HG02763 (cell line): ENCODE results near the gene CELF5.
"Not testable (repeated sequence)": the region's sequence is repeated elsewhere in the genome, so short reads cannot be mapped to it uniquely, and the experiment has no call there.

Experiments
- ATAC-seq: cut with Tn5 transposase; IDR thresholded peaks from one replicate; pipeline ENCODE4 v1.9.1; 2021; ENCODE audit warnings: mild to moderate bottlenecking, moderate library complexity; ENCODE audit not compliant: unreplicated experiment

CELF5 gene

GRCh38 chr19:3270902-3271301, 46.4 kb downstream of the CELF5 start:
- ATAC-seq, result no peak

DNA sequence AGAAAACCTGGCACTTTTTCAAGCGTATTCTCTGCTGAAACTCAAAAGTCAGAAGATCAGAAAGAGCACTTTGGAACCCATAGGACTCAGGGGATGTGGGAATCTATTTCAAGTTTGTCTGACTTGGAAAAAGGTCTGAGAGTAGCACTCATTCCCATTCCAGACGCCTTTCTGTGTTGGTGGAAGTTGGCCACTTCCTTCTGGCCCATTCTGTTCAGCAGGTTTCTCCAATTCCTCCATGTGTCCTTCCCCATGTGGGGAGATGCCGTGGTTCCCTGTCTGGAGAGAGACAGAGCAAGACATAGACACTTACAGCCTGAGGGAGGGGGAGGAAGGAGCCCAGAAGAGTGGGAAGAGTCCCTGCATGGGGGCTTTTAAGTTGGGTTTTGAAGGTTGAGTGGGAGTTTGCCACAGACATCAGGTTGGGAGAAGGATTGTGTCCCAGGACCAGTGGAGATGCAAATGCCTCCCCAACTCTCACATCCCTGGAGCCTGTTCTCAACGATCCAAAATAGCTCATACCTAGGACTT, 48.0 kb downstream of the CELF5 start:
- ATAC-seq, result no peak

DNA sequence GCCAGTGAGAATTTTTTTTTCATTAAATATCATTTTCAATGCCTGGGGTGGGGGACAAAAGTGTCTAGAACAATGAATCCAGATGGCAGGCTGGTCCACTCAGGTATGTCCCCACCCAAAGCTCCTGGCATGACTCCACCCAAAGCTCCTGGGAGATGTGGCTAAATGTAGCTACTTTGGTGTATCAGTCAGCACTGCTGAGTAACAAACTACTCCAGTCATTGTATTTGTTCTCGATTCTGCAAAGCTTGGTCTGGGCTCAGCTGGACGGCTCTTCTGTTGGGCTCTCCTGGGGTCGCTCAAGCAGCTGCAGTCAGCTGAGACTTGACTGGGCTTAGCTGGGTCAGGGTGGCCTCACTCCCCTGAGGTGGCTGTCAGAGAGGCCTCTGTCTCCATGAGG, 48.5 kb downstream of the CELF5 start:
- no peak for ATAC-seq

DNA sequence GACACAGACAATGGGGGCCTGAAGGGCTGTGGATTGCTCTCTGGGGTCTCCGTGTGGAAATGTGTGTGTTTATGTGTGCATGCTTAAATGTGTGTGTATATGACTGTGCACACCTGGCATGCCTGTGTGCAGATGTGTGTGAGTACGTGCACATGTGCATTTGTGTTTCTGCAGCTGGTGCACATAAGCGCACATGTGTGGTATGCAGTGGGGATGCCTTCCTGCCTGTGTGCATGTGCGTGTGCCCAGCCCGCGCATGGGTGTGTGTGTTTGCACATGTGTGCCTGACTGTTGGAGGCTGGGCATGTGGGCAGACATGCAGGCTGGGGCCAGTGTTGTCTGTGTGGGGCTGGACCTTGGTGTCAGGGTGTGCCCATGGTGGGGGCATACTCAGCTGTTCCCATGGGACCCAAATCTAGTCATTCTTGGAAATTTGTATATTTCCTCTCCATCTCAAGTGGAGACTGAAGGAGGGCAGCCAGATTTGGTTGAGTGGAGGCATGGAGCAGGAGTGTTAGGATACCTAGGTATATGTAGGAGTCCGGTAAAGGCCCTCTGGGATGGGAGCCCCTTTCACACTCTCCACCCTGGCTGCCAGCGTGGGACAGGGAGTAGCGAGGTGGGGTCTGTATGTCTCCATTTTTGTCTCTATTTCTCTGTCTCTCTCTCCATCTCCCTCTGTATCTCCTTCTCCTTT, 49.9 kb downstream of the CELF5 start:
- no peak for ATAC-seq

DNA sequence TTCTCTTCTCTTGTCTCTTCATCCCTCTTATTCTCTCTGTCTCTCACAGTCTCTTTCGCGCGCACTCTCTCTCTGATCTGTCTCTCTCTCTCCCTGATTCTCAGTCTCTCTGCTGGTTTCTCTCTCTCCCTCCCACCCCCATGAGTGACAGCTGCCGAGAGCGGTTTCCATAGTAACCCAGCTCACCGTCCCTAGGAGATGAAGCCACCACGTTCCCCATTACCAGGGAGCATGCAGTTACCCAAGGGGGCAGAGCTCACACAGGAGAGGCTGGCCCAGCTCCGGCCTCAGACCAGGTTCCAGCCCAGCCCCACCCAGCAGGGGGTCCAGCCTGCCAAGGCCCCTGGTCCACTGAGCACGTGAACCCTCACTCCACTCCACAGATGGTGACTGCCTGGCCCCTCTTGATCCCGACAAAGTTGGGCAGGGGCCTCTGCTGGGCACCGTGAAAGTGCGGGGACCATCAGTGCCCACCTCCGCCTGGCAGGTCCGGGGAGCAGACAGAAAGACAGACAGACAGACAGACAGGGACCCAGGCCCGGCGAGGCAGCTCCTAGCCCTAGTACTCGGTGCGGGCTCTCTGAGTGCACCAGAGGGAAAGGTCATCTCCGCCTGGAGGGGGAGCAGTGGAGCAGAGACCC, 50.6 kb downstream of the CELF5 start:
- ATAC-seq, result no peak

DNA sequence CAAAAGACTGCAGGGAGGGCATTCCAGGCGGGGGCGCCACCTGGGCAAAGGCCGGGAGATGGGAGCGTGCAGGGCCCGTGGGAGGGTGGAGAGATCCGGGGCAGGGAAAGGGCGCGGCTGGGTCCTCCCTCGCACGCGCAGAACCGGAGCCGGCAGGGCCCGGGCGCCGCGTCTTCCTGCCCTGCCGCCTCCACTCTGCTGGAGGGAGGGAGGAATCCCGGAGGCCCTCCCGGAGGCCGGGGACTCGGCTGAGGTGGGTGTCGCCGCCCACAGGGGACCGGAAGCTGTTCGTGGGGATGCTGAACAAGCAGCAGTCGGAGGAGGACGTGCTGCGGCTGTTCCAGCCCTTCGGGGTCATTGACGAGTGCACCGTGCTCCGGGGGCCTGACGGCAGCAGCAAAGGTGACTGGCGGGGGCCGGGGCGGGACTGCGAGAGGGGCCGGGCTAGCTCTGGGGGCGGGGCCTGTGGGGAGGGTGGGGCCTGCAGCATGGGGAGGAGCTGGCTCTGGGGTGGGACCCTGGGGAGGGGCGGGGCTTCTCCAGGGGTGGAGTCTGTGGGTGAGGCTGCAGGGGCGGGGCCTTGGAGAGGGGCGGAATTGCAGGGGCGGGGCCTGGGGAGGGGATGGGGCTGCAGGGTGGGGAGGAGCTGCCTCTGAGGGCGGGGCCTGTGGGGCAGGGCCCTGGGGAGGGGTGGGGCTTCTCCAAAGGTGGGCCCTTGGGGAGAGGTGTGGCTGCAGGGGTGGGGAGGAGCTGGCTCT, 51.3 kb downstream of the CELF5 start:
- no peak for ATAC-seq

DNA sequence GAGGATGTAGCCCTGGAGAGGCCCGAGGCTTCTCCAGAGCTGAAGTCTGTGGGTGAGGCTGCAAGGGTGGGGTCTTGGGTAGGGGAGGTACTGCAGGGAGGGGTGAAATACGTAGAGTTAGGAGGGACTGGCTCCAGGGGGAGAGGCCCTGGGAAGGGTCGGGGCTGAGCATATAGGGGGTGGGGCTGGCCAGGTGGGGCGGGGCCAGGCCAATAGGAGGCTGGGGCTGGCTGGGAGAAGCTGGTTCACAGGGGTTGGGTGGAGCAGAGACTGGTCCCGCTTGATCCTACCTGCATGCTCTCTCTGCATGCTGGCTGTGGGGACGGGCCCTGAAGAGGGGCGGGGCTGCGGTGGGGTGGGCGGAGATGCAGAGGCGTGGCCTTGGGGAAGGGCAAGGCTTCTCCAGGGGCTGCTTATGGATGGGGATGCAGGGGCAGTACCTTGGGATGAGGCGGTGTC, 51.9 kb downstream of the CELF5 start:
- ATAC-seq, result no peak

DNA sequence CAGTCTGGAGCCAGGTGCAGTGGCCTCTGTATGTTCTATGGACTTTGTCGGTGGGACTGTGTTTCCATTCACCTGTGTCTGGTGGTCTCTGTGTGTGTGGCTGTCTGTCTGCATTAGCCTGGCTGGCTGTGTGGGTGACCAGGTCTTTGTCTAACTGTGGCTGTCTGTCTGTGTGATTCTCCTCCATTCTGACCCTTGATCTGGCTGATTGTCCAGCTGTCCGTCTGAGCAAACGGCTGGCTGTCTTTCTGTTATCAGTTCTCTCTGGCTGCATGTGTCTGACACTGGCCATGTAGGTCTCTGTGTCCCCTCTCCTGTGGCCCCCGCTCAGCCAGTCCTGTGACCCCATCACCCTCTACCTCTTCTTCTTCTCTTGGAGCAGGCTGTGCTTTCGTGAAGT, 53.2 kb downstream of the CELF5 start:
- no peak for ATAC-seq

GRCh38 chr19:3278294-3278693, 53.8 kb downstream of the CELF5 start:
- no peak for ATAC-seq

- no peak for ATAC-seq
Measured at GRCh38 chr19:3278749-3279148, 54.3 kb downstream of the CELF5 start.

GRCh38 chr19:3279306-3279705, 54.8 kb downstream of the CELF5 start:
- ATAC-seq, result no peak

DNA sequence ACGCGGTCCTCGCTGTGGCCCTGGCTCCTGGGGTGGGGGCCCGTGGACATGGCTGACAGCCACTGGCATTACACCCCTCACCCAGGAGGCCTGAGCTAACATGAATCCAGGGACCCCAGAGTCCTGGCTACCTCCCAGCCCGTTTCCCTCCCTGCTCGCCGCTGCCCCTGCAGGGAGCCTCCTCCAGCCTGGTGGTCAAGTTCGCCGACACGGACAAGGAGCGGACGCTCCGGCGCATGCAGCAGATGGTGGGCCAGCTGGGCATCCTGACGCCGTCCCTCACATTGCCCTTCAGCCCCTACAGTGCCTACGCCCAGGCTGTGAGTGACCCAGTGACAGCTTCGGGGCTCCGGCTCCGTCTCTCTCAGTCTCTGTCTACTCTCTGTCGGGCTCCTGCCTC, 56.6 kb downstream of the CELF5 start:
- no peak for ATAC-seq

DNA sequence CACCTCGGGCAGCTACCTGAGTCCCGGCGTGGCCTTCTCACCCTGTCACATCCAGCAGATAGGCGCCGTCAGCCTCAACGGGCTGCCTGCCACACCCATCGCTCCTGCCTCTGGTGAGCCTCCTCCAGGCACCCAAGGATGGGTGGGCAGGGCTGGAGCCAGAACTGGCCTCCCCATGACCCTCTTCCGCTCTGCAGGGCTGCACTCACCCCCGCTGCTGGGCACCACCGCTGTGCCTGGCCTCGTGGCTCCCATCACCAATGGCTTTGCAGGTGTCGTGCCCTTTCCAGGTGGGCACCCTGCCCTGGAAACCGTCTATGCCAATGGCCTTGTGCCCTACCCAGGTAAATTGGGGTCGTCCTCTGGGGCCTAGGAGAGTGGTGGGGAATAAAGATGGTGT, 57.7 kb downstream of the CELF5 start:
- no peak for ATAC-seq

DNA sequence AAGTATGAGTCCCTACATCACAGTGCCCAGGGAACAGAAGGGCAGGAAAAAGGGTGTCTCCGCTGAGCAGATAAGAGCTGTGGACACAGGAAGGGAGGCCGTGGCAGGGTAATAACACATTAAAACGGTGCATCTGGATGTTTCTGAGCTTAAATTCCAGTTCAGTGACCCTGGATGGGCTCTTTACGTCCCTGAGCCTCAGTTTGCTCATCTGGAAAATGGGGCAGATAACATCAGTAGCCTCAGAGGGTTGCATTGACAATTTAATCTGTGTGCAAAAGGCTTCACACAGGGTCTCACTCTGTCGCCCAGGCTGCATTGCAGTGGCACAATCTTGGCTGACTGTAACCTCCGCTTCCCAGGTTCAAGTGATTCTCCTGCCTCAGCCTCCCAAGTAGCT, 58.1 kb downstream of the CELF5 start:
- no peak for ATAC-seq

DNA sequence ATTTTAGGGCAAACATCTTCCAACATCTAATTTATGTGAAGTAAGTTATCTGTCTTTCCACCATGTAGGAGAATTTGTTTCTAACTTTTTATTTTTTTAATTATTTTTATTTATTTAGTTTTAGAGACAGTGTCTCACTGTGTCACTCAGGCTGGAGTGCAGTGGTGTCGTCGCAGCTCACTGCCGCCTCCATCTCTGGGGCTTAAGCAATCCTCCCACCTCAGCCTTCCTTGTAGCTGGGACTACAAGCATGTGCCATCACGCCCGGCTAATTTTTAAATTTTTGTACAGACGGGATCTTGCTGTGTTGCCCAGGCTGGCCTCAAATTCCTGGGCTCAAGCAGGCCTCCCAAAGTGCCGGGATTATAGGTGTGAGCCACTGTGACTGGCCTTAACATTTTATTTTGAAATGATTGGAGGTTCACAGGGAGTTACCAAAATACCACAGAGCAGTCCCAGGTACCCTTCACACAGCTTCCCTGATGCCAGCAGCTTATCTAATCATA, 58.8 kb downstream of the CELF5 start:
- no peak for ATAC-seq

DNA sequence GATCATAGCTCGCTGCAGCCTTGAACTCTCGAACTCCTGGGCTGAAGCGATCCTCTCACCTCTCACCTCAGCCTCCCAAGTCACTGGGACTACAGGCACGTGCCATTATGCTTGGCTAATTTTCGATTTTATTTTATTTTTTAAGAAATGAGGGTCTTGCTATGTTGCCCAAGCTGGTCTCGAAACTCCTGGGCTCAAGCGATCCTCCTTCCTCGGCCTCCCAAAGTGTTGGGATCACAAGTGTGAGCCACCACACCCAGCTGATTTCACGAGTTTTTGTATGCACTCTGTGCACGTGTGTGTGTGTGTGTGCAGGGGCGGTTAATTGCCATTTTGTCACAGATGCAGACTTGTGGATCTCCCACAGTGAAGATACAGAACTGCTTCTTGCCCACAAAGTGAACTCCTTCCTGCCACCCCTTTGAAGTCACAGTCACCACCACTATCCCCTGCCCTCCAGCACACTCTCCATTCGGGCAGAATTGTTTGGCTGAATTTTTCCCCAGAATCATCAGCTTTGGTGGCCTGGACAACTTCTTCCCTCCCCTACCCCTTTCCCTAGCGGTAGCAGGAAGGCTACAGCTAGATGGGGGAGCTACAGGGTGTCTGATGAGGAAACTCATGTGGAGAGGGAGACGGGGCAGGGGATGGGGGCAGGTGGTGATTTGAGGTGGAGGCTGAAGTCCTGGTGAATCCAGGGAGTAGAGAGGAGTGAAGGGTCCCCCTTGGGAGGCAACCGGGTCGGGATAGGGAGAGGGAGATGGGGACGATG, 59.6 kb downstream of the CELF5 start:
- no peak for ATAC-seq

- no peak for ATAC-seq
Measured at GRCh38 chr19:3284759-3285646, 60.5 kb downstream of the CELF5 start.

DNA sequence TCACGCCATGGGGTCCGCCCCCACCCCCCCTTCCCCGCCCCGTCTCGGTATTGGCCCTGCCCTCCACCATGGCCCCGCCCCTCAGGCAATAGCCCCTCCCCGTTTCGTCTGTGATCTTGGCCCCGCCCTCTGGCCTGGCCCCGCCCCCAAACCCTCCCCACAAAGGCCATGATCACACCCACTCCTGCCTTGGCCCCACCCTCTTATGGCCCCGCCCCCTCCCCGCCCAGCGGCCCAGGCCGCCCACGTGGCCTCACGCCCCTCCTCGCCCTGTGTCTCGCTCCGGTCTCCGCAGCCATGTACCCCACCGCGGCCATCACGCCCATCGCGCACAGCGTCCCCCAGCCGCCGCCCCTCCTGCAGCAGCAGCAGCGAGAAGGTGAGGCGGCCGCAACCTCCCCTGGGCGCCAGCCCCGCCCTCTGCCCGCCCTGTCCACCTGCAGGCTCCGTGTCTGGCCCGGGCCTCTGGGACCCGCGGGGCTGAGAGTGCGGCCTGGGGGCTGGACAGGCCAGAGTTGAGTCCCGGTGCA, 61.3 kb downstream of the CELF5 start:
- ATAC-seq, result no peak

DNA sequence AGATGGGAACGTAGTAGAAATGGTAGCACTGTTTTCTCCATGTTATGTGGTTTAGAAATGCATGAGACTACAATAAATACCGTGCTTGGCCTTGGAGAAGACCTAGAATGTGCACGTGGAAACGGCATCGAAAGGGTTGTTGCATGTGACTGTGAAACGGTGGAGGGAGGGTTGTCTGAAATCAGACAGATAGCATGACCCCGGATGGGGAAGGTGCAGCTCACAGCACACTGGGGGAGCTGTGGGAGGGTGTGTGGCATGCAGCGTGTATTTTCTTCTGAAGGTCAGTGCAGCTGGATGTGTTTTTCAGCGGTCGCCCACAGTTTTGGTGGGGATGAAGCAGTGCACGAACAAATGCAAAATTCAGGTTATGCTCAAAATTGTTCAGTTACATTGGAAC, 63.4 kb downstream of the CELF5 start:
- no peak for ATAC-seq

- ATAC-seq, result not testable (repeated sequence)
Measured at GRCh38 chr19:3288437-3288836, 64.0 kb downstream of the CELF5 start.
